Mucosa of gallbladder (tissue), 1 donor: ENCODE results near the gene HSPB6. TPM values are rescaled to one million over a fixed set of nuclear protein-coding genes. Genes with fewer than 3 reads are reported as not detected.
"Not testable (repeated sequence)": the region's sequence is repeated elsewhere in the genome, so short reads cannot be mapped to it uniquely, and the experiment has no call there.

Experiments used
- DNase-seq: peaks from one replicate; pipeline ENCODE4 v3.0.0-alpha.2; 2020; ENCODE audit warnings: low spot score
- total RNA-seq: library from RNA; stranded (reverse); gene quantifications from one replicate; pipeline ENCODE4 v1.2.1, GENCODE V29; 2021
- donor health status: DM: no; HTN: no; CAD: no.

The HSPB6 gene
- total RNA-seq, 1 donor from 2014 or later: 654 TPM

GRCh38 chr19:35786299-35787160, 29.7 kb upstream of the HSPB6 start:
- DNase-seq: no peak

DNA sequence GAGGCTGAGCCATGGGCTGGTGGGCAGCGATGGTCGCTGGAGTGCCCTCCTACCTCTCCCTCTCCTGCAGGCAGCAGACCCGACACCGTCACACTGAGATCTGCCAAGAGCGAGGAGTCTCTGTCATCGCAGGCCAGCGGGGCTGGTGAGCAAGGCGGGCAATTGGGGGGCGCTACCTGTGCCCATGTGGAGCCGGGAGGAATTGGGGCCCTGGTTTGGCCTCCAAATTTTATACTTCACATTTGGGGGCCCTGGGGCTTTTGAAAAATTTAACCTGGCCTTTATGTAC, 28.5 kb upstream of the HSPB6 start:
- no peak for DNase-seq

- DNase-seq: no peak
These were observed 27.9 kb upstream of the HSPB6 start for GRCh38 chr19:35784503-35785338.

DNA sequence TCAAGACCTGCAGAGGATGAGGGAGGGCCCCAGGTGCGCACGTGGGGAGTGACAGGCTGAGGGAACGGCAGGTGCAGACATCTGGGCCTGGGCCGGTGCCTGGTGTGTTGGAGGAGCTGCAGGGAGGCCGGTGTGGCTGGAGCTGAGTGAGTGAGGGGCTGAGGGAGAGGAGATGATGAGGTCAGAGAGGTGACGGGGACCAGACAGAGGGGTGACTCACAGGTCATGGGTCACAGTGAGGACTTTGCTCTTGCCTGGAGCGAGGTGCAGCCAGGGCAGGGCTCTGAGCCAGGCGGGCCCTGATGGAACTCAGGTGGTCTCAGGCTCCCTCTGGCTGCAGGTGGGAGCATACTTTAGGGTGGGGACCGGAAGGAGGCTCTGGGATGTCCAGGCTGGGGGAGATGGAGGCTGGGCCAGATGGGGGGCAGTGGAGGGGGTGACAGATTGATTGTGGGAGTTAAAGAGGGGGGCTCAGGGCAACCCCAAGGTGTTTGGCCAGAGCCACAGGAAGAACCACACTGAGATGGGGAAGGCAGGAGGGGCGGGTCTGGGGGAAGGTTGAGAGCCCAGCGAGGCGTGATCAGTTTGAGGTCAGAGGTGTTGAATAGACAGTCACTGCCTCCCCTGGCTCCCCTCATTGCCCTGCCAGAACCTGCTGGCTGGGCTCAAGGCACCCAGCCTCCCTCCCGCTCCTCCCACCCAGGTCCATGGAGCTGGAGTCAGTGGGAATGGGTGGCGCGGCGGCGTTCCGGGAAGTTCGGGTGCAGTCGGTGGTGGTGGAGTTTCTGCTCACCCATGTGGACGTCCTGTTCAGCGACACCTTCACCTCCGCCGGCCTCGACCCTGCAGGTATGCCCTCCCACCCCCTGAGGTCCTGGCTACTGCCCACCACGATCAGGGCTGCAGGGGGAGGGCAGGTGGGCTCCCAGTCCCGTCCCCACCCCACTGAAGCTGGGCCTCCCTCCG, 26.9 kb upstream of the HSPB6 start:
- no peak for DNase-seq

GRCh38 chr19:35782589-35782988, 25.8 kb upstream of the HSPB6 start:
- DNase-seq: no peak

GRCh38 chr19:35781650-35782049, 24.8 kb upstream of the HSPB6 start:
- DNase-seq: no peak

DNA sequence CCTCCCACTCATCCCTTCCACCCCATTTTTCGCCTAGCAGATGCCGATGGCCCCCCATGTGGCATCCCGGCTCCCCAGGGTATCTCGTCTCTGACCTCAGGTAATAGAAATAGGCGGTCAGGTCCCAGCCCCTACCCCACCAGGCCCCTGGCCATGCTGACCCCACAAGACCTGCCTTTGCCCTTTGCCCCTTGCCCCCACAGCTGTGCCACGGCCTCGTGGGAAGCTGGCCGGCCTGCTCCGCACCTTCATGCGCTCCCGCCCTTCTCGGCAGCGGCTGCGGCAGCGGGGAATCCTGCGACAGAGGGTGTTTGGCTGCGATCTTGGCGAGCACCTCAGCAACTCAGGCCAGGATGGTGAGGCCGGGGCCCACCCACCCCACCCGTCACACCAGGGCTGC, 23.9 kb upstream of the HSPB6 start:
- DNase-seq: no peak

- DNase-seq: no peak
These were observed 23.2 kb upstream of the HSPB6 start for GRCh38 chr19:35780058-35780457.

- no peak for DNase-seq
These were observed 22.2 kb upstream of the HSPB6 start for GRCh38 chr19:35779033-35779432.

GRCh38 chr19:35777961-35778360, 21.1 kb upstream of the HSPB6 start:
- no peak for DNase-seq

DNA sequence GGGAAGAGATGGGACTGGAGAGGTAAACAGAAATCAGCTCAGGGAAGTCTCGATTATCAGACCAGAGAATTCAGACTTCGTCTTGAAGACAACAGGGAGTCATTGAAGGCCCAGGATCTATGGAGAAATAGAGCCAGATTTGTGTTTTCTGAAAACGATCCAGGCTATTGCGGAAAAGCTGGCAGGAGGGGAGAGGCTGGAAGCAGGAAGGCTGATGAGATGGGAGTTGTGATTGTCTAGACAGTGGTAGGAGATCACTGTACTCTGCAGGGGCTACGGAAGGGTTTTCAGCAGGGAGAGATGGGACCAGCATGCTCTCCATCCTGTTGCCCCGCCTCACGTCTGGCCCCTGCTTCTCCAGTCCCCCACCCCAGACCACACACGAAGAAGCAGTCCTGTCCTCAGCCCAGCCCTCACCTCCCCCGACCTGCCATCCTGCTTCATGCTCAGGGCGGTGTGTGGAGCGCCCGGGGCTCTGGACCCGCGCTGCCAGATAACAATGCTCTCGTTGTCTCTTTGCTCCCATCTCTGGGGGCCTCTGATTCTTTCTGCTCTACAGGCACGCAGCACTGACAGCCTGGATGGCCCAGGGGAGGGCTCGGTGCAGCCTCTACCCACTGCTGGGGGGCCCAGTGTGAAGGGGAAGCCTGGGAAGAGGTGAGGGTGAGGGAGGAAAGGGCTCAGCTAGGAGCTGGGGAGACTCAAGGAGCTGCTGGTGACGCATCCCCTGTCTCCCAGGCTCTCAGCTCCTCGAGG, 20.4 kb upstream of the HSPB6 start:
- DNase-seq: no peak

GRCh38 chr19:35776102-35776788, 19.4 kb upstream of the HSPB6 start:
- no peak for DNase-seq

- DNase-seq: peak; percentile 99
These were observed 18.7 kb upstream of the HSPB6 start, which contains the start of gene ARHGAP33 for GRCh38 chr19:35775298-35776101. ARHGAP33 (plus strand) TSS chr19:35775564; CDS start chr19:35775659, 95 bp downstream.

DNA sequence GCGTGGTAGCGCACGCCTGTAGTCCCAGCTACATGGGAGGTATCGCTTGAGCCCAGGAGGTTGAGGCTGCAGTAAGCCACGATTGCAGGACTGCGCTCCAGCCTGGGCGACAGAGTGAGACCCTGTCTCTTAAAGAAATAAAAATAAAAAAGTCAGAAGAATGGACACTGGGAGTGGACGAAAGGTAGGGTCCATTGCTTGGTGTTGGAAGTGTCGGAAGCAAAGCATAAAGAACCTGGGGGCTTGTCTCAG, 18.1 kb upstream of the HSPB6 start:
- no peak for DNase-seq

DNA sequence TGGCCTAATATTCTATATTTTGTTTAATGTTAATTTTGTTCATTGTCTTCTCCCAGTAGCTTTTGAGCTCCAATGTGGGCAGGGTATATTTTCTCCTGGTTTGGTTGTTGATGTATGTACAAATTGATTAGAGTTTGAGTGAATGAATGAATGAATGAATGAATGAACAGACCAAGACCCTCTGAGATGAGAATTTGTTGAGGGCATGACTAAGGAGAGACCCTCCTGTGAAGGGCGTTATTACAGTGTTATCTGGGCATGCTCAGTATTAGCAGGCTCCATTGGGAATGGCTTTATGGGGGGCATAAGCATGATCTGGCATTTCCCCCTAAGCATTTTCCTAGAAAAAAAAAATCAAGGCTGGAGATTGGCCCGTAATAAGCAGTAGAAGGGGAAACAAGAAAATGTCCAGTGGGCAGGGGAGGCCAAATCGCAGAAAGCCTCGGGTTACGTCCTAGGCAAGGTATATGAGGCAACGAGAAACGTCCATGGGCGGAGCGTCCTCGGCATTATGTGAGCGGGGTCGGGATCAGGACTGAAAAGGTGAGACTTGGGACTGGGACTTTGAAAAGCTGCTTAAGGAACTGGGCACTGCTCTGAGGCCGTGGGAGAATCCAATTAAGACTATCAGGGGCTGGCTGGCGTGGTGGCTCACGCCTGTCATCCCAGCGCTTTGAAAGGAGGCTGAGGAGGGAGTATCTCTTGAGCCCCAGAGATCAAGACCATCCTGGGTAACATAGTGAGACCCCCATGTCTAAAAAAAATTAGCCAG, 17.6 kb upstream of the HSPB6 start:
- no peak for DNase-seq

DNA sequence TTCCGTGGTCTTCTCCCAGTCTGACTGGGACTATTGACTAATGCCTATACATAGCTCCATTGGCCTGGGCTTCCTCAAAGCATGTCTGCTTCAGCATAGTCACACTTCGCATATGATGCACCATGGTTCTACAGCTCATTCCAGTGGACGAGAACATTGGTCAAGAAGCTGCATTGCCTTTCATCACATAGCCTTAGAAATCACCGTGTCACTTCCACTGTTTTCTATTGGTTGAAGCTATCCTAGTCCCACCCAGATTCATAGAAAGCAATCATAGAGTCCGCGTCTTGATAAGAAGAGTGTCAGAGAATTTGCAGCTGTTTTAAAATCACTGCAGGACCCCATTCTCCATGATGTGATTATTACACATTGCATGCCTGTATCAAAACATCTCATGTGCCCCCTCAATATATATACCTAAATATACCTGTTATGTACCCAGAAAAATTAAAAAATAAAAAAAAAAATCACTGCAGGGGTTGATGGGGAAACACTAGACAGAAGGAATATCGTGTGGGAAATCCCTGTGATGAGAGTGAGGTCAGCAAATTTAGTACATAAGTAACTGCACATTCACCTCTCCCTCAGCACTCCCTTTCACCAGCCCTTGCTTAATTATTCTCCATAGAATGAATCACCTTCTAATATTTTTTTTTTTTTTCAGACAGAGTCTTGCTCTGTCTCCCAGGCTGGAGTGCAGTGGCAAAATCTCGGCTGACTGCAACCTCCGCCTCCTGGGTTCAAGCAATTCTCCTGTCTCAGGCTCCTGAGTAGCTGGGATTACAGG, 16.4 kb upstream of the HSPB6 start:
- no peak for DNase-seq

GRCh38 chr19:35772362-35772761, 15.5 kb upstream of the HSPB6 start:
- DNase-seq: not testable (repeated sequence)

DNA sequence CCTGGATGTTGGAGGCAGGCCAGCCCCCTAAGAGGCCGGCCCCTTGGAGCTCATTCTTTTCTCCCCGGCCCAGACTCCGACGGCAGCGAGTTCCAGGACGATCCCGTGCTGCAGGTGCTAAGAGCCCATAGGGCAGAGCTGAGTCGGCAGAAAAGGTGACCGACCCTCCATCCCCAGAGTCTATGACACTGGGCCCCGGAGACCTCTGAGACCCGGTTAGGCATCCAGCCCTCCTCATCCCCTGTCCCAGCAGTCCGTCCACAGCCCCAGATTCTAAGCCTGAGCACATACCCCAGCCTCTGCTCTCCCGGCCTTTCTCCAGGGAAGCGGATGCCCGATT, 11.2 kb upstream of the HSPB6 start:
- DNase-seq: no peak
